Activated naive CD8-positive, alpha-beta T cell (primary cell): ENCODE measurements around the gene PNMA8B.

Experiments
- H3K27ac Mint-ChIP-seq: one replicate; pipeline ENCODE4 v1.8.0; 2021; ENCODE audit warnings: mixed read lengths
- H3K27me3 Mint-ChIP-seq: one replicate; pipeline ENCODE4 v1.8.0; 2021; ENCODE audit warnings: mixed read lengths
- H3K36me3 Mint-ChIP-seq: one replicate; pipeline ENCODE4 v1.8.0; 2021; ENCODE audit warnings: mixed read lengths
- H3K4me1 Mint-ChIP-seq: one replicate; pipeline ENCODE4 v1.8.0; 2021; ENCODE audit warnings: low read depth, mixed read lengths
- H3K4me3 Mint-ChIP-seq: one replicate; pipeline ENCODE4 v1.8.0; 2021; ENCODE audit warnings: mild to moderate bottlenecking, mixed read lengths
- H3K9me3 Mint-ChIP-seq: one replicate; pipeline ENCODE4 v1.8.0; 2021; ENCODE audit warnings: low read depth, mixed read lengths

Gene PNMA8B

GRCh38 chr19:46482631-46483030 is 13.0 kb downstream of the PNMA8B start:
- Mint-ChIP-seq H3K27ac (no peak overlapping the region), H3K9me3 (no peaks in the 10 kb centered on the region), H3K4me3 (no peak overlapping the region), H3K27me3 (peaks cover 27% of the 10 kb centered on the region), H3K4me1 (peaks cover 11% of the 10 kb centered on the region), H3K36me3 (no peaks in the 10 kb centered on the region)

- peak overlapping the region; percentile 22 for H3K27ac Mint-ChIP-seq
- H3K36me3 Mint-ChIP-seq = no peaks in the 10 kb centered on the region
- H3K27me3 Mint-ChIP-seq = peaks cover 23% of the 10 kb centered on the region
- H3K4me3 Mint-ChIP-seq = no peak overlapping the region
- H3K9me3 Mint-ChIP-seq = no peaks in the 10 kb centered on the region
- H3K4me1 Mint-ChIP-seq = peaks cover 7% of the 10 kb centered on the region
Measured at GRCh38 chr19:46481947-46482346, 13.7 kb downstream of the PNMA8B start.

- Mint-ChIP-seq H3K9me3 (no peaks in the 10 kb centered on the region), H3K4me1 (peaks cover 2% of the 10 kb centered on the region), H3K27me3 (peaks cover 17% of the 10 kb centered on the region), H3K27ac (no peak overlapping the region), H3K36me3 (no peaks in the 10 kb centered on the region), H3K4me3 (no peak overlapping the region)
Measured at GRCh38 chr19:46481223-46481848, 14.3 kb downstream of the PNMA8B start.

- Mint-ChIP-seq H3K4me3 (no peak overlapping the region), H3K27me3 (peaks cover 14% of the 10 kb centered on the region), H3K36me3 (no peaks in the 10 kb centered on the region), H3K9me3 (no peaks in the 10 kb centered on the region), H3K4me1 (peaks cover 2% of the 10 kb centered on the region), H3K27ac (no peak overlapping the region)
Measured at GRCh38 chr19:46480415-46480814, 15.3 kb downstream of the PNMA8B start.

- H3K27ac Mint-ChIP-seq = no peak overlapping the region
- no peaks in the 10 kb centered on the region for H3K9me3 Mint-ChIP-seq
- H3K4me1 Mint-ChIP-seq = peaks cover 2% of the 10 kb centered on the region
- no peaks in the 10 kb centered on the region for H3K36me3 Mint-ChIP-seq
- peaks cover 17% of the 10 kb centered on the region for H3K27me3 Mint-ChIP-seq
- no peak overlapping the region for H3K4me3 Mint-ChIP-seq
Measured at GRCh38 chr19:46478356-46478986, 17.2 kb downstream of the PNMA8B start.

- Mint-ChIP-seq H3K36me3 (no peaks in the 10 kb centered on the region), H3K4me1 (peaks cover 3% of the 10 kb centered on the region), H3K4me3 (no peak overlapping the region), H3K9me3 (no peaks in the 10 kb centered on the region), H3K27me3 (peaks cover 31% of the 10 kb centered on the region), H3K27ac (no peak overlapping the region)
Measured at GRCh38 chr19:46475986-46476385, 19.7 kb downstream of the PNMA8B start.

GRCh38 chr19:46474211-46474610 is 21.5 kb downstream of the PNMA8B start:
- peaks cover 27% of the 10 kb centered on the region for H3K27me3 Mint-ChIP-seq
- H3K36me3 Mint-ChIP-seq = no peaks in the 10 kb centered on the region
- no peak overlapping the region for H3K4me3 Mint-ChIP-seq
- peaks cover 3% of the 10 kb centered on the region for H3K4me1 Mint-ChIP-seq
- H3K9me3 Mint-ChIP-seq = no peaks in the 10 kb centered on the region
- no peak overlapping the region for H3K27ac Mint-ChIP-seq

- H3K4me1 Mint-ChIP-seq = peaks cover 1% of the 10 kb centered on the region
Measured at GRCh38 chr19:46472592-46472991, 23.1 kb downstream of the PNMA8B start.

GRCh38 chr19:46471811-46472543 is 23.7 kb downstream of the PNMA8B start:
- no peak overlapping the region for H3K27ac Mint-ChIP-seq
- H3K4me1 Mint-ChIP-seq = peaks cover 1% of the 10 kb centered on the region
- H3K4me3 Mint-ChIP-seq = no peak overlapping the region
- H3K27me3 Mint-ChIP-seq = peaks cover 27% of the 10 kb centered on the region
- H3K9me3 Mint-ChIP-seq = no peaks in the 10 kb centered on the region
- H3K36me3 Mint-ChIP-seq = no peaks in the 10 kb centered on the region

More at GRCh38 chr19:46472592-46472991, 23.1 kb downstream of the PNMA8B start:
- Mint-ChIP-seq H3K9me3 (no peaks in the 10 kb centered on the region), H3K36me3 (no peaks in the 10 kb centered on the region), H3K27ac (no peak overlapping the region), H3K27me3 (peaks cover 27% of the 10 kb centered on the region), H3K4me3 (no peak overlapping the region)

- Mint-ChIP-seq H3K9me3 (no peaks in the 10 kb centered on the region), H3K4me3 (no peak within 1 kb of the TSS), H3K27me3 (peaks cover 27% of the 10 kb centered on the region), H3K27ac (no peak within 1 kb of the TSS), H3K4me1 (peaks cover 1% of the 10 kb centered on the region), H3K36me3 (no peaks in the 10 kb centered on the region)
Measured at GRCh38 chr19:46471116-46471733, 24.4 kb downstream of the PNMA8B start, which contains the start of gene PNMA8A. Gene PNMA8A, minus strand, starts transcription at chr19:46471563. Its CDS starts 528 bp downstream, at chr19:46471035.

GRCh38 chr19:46470376-46470775 is 25.3 kb downstream of the PNMA8B start:
- no peak overlapping the region for H3K27ac Mint-ChIP-seq
- no peaks in the 10 kb centered on the region for H3K36me3 Mint-ChIP-seq
- H3K4me3 Mint-ChIP-seq = no peak overlapping the region
- no peaks in the 10 kb centered on the region for H3K9me3 Mint-ChIP-seq
- H3K4me1 Mint-ChIP-seq = peaks cover 1% of the 10 kb centered on the region
- peaks cover 26% of the 10 kb centered on the region for H3K27me3 Mint-ChIP-seq

- Mint-ChIP-seq H3K36me3 (no peaks in the 10 kb centered on the region), H3K27ac (no peak overlapping the region), H3K27me3 (peaks cover 27% of the 10 kb centered on the region), H3K4me3 (no peak overlapping the region), H3K4me1 (peaks cover 1% of the 10 kb centered on the region), H3K9me3 (no peaks in the 10 kb centered on the region)
Measured at GRCh38 chr19:46469541-46470185, 26.0 kb downstream of the PNMA8B start.

GRCh38 chr19:46466536-46467196 is 29.0 kb downstream of the PNMA8B start:
- no peaks in the 10 kb centered on the region for H3K36me3 Mint-ChIP-seq
- H3K27ac Mint-ChIP-seq = no peak overlapping the region
- peaks cover 7% of the 10 kb centered on the region for H3K27me3 Mint-ChIP-seq
- H3K4me1 Mint-ChIP-seq = no peaks in the 10 kb centered on the region
- H3K9me3 Mint-ChIP-seq = no peaks in the 10 kb centered on the region
- H3K4me3 Mint-ChIP-seq = no peak overlapping the region

- no peaks in the 10 kb centered on the region for H3K9me3 Mint-ChIP-seq
- peaks cover 9% of the 10 kb centered on the region for H3K27me3 Mint-ChIP-seq
- no peaks in the 10 kb centered on the region for H3K4me1 Mint-ChIP-seq
Measured at GRCh38 chr19:46463516-46463915, 32.2 kb downstream of the PNMA8B start.

More at GRCh38 chr19:46463516-46463915, 32.2 kb downstream of the PNMA8B start:
- Mint-ChIP-seq H3K36me3 (no peaks in the 10 kb centered on the region), H3K4me3 (no peak overlapping the region), H3K27ac (no peak overlapping the region)
